H1 (cell line): Measurements from ENCODE around the gene RPTOR.

Experiments
- BCL11A ChIP-seq, 2 experiments: IDR thresholded peaks; one replicate each; pipeline ENCODE4 v1.6.1; 2011; ENCODE audit warnings: low read depth in 2 of 2, low read length in 2 of 2, mild to moderate bottlenecking in 2 of 2
- PHF8 ChIP-seq: fragments of 200-600 bp; sonication (generic); conservative IDR thresholded peaks from 2 replicates; pipeline ENCODE4 v1.7.1; 2012; ENCODE audit warnings: low read depth, mild to moderate bottlenecking, inconsistent platforms, low read length, moderate library complexity
- POLR2A ChIP-seq, 2 experiments: IDR thresholded peaks; 1 replicate in 1 of 2; 2 replicates in 1 of 2; pipeline ENCODE4 v1.6.1; 2011; ENCODE audit warnings: low read depth in 2 of 2, low read length in 2 of 2, mild to moderate bottlenecking in 2 of 2; ENCODE audit errors: control extremely low read depth in 1 of 2
- POLR2AphosphoS5 ChIP-seq: IDR thresholded peaks from 2 replicates; pipeline ENCODE4 v1.6.1; 2011; ENCODE audit warnings: low read depth, low read length
- RXRA ChIP-seq: IDR thresholded peaks from 2 replicates; pipeline ENCODE4 v1.6.1; 2011; ENCODE audit warnings: low read depth, mild to moderate bottlenecking, low read length, moderate library complexity; ENCODE audit not compliant: insufficient read depth
- SRF ChIP-seq: IDR thresholded peaks from 2 replicates; pipeline ENCODE4 v1.6.1; 2011; ENCODE audit warnings: mild to moderate bottlenecking, low read depth, low read length, moderate library complexity
- TAF7 ChIP-seq: optimal IDR thresholded peaks from 2 replicates; pipeline ENCODE3; 2011; ENCODE audit warnings: low read depth, mild to moderate bottlenecking, inconsistent platforms, low read length, moderate library complexity, borderline replicate concordance
- YY1 ChIP-seq: IDR thresholded peaks from 2 replicates; pipeline ENCODE4 v1.6.1; 2011; ENCODE audit warnings: low read depth, mild to moderate bottlenecking, low read length
- TF ChIP-seq, protein P1 (sequence below), 3 experiments: IDR thresholded peaks; 1 replicate in 2 of 3; 2 replicates in 1 of 3; pipeline versions ENCODE4 v1.5.1 to v1.6.1; 2011; ENCODE audit warnings: low read length in 3 of 3, mild to moderate bottlenecking in 3 of 3, inconsistent platforms in 2 of 3, low read depth in 1 of 3, moderate library complexity in 1 of 3; ENCODE audit not compliant: insufficient read depth in 1 of 3; ENCODE audit errors: control extremely low read depth in 1 of 3

DNA sequence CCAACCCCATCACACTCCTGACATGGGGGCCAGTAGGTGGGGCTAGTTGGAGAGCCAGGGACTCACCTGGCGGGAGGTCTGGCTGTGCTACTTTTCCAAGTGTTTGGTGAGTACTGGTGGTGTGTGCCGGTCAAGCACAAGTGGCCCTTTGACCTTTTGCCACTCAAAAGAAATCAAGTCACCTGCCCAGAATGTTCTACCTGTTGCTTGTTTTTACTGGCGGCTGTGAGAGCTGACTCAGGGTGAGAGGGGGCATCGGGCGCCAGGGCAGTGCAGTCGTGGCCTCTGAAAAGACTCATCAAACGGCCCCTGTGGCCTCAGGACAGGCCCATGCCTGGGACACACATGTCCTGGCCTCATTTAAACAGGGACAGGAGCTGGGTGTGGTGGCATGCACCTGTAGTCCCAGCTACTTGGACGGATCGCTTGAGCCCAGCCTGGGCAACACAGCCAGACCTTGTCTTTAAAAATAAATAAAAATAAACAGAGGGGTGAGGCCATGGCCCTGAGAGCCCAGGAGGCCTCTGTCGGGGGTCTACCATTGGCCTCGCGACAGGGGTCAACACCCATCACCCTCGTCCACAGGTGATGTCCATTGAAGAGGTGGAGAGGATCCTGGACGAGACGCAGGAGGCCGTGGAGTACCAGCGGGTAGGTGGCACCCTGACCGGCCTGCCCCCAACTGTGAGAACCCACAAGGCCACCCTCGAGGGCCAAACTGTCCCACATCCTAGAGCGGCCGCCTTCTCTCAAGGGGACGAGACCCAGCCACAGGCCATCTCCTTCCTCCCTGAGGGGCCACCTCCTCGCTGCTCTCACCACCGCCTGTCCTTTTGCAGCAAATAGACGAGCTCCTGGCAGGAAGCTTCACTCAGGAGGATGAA, 452.0 kb downstream of the RPTOR start:
- TF ChIP-seq RXRA = no peak
- TF ChIP-seq, protein P1, sequence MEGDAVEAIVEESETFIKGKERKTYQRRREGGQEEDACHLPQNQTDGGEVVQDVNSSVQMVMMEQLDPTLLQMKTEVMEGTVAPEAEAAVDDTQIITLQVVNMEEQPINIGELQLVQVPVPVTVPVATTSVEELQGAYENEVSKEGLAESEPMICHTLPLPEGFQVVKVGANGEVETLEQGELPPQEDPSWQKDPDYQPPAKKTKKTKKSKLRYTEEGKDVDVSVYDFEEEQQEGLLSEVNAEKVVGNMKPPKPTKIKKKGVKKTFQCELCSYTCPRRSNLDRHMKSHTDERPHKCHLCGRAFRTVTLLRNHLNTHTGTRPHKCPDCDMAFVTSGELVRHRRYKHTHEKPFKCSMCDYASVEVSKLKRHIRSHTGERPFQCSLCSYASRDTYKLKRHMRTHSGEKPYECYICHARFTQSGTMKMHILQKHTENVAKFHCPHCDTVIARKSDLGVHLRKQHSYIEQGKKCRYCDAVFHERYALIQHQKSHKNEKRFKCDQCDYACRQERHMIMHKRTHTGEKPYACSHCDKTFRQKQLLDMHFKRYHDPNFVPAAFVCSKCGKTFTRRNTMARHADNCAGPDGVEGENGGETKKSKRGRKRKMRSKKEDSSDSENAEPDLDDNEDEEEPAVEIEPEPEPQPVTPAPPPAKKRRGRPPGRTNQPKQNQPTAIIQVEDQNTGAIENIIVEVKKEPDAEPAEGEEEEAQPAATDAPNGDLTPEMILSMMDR (IDR thresholded peaks at IDR 0.05; ENCODE audit: control extremely low read depth in 1 of 3, insufficient read depth in 1 of 3, low read depth in 1 of 3, low read length in 3 of 3) = no peak
- TF ChIP-seq SRF = no peak
- TF ChIP-seq POLR2A (IDR thresholded peaks at IDR 0.05; ENCODE audit: control extremely low read depth in 1 of 2, low read depth in 2 of 2, low read length in 2 of 2) = no peak
- TF ChIP-seq YY1 = no peak
- TF ChIP-seq PHF8 = no peak
- no peak for TF ChIP-seq TAF7
- TF ChIP-seq BCL11A (IDR thresholded peaks at IDR 0.05; ENCODE audit: low read depth in 2 of 2, low read length in 2 of 2) = no peak
- no peak for TF ChIP-seq POLR2AphosphoS5
